Fibroblast of lung (primary cell): Measurements from ENCODE around the gene GPR152. TPM values are rescaled to one million over a fixed set of nuclear protein-coding genes. Genes with fewer than 3 reads are reported as not detected.

Experiments used
- DNase-seq, 2 donors: peaks; one replicate each; pipeline versions ENCODE4 v3.0.0 to v3.0.0-alpha.2; 2010; ENCODE audit warnings: low read depth in 2 of 2
- H2AFZ ChIP-seq: 2 replicates; pipeline ENCODE4 v1.5.1; 2012; ENCODE audit warnings: low read length, control low read depth, inconsistent platforms
- H3K27ac ChIP-seq: 2 replicates; pipeline ENCODE4 v1.5.1; 2011; ENCODE audit warnings: low read length, control low read depth; ENCODE audit not compliant: insufficient read depth
- H3K27me3 ChIP-seq: 2 replicates; pipeline ENCODE4 v1.5.1; 2011; ENCODE audit warnings: mild to moderate bottlenecking, low read length; ENCODE audit not compliant: control insufficient read depth, insufficient read depth
- H3K36me3 ChIP-seq: 2 replicates; pipeline ENCODE4 v1.5.1; 2011; ENCODE audit warnings: low read length; ENCODE audit not compliant: control insufficient read depth, insufficient read depth
- H3K4me1 ChIP-seq: 2 replicates; pipeline ENCODE4 v1.5.1; 2011; ENCODE audit warnings: low read length; ENCODE audit not compliant: control insufficient read depth, insufficient read depth; ENCODE audit errors: extremely low read depth
- H3K4me2 ChIP-seq: 2 replicates; pipeline ENCODE4 v1.5.1; 2011; ENCODE audit warnings: low read length, control low read depth; ENCODE audit not compliant: insufficient read depth; ENCODE audit errors: extremely low read depth
- H3K4me3 ChIP-seq, 4 experiments: fragments of 200-600 bp in 1 of 4; sonication (generic) in 1 of 4; replicated peaks in 1 of 4; 2 replicates each; pipeline ENCODE4 v1.5.1; 2011 to 2016; ENCODE audit warnings: low read length in 4 of 4, low read depth in 3 of 4, mild to moderate bottlenecking in 3 of 4, control low read depth in 2 of 4, inconsistent platforms in 1 of 4, mixed read lengths in 1 of 4; ENCODE audit not compliant: insufficient read depth in 1 of 4; ENCODE audit errors: control extremely low read depth in 1 of 4
- H3K79me2 ChIP-seq: 2 replicates; pipeline ENCODE4 v1.5.1; 2012; ENCODE audit warnings: mild to moderate bottlenecking, low read length, inconsistent platforms; ENCODE audit not compliant: control insufficient read depth, insufficient read depth
- H3K9ac ChIP-seq: 2 replicates; pipeline ENCODE4 v1.5.1; 2011; ENCODE audit warnings: mild to moderate bottlenecking, low read length, control low read depth; ENCODE audit not compliant: insufficient read depth
- H3K9me3 ChIP-seq: 2 replicates; pipeline ENCODE4 v1.5.1; 2012; ENCODE audit warnings: low read depth, low read length; ENCODE audit not compliant: control insufficient read depth, insufficient read depth
- H4K20me1 ChIP-seq: 2 replicates; pipeline ENCODE4 v1.5.1; 2011; ENCODE audit warnings: low read length; ENCODE audit not compliant: control insufficient read depth, insufficient read depth; ENCODE audit errors: extremely low read depth
- EZH2 ChIP-seq: IDR thresholded peaks from 2 replicates; pipeline ENCODE4 v1.5.1; 2012; ENCODE audit warnings: low read length, control low read depth, mild to moderate bottlenecking; ENCODE audit errors: missing control alignments
- polyA plus RNA-seq, 2 donors: library from polyadenylated mRNA; depleted of rRNA in 1 of 2; stranded (reverse) in 1 of 2; unstranded in 1 of 2; fragments of >200 nt; gene quantifications; 2 replicates each; pipeline ENCODE4 v1.2.1, GENCODE V29; 2011 to 2012; ENCODE audit warnings: missing spikeins in 1 of 2
- total RNA-seq: library from RNA; depleted of rRNA; stranded (reverse); fragments of >200 nt; gene quantifications from 2 replicates; pipeline ENCODE4 v1.2.1, GENCODE V29; 2014
- TF ChIP-seq, protein P1 (sequence below), 2 donors: IDR thresholded peaks in 1 of 2; conservative IDR thresholded peaks in 1 of 2; 1 replicate in 1 of 2; 2 replicates in 1 of 2; pipeline ENCODE4 v1.5.1; 2011 to 2012; ENCODE audit warnings: low read length in 2 of 2, control low read depth in 1 of 2, inconsistent platforms in 1 of 2, low read depth in 1 of 2, mild to moderate bottlenecking in 1 of 2

GPR152 gene
- total and polyA plus RNA-seq, 2 donors (not counting 1 experiment from before 2014, with no cell fraction given) = not detected

DNA sequence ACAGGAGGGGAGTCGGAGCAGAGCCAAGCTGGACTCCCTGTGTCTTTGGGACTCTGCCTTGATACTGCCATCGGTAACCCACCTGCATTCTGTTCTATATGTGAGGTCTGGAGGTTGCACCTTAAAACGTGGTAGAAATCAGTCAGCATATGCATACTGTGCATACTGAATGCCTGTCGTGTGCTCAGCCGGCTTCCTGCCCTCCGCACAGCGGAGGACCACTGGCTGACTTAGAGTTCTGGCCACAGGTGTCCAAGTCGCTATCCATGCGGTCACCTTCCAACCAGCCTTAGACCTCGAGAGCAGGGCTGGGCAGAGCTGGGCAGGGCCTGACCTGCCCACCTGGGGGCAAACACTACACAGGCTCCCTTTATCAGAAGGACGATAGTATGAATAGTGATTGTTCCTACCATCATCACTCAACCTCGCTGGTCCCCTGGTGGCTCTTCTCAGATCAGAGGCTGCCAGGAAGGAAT is 44.8 kb downstream of the GPR152 start:
- H4K20me1 ChIP-seq = no peaks in the 10 kb centered on the region
- no peak overlapping the region for H3K4me3 ChIP-seq
- peaks cover 21% of the 10 kb centered on the region for H3K27me3 ChIP-seq
- no peak overlapping the region for H3K9ac ChIP-seq
- DNase-seq = no peak
- no peak overlapping the region for H3K4me2 ChIP-seq
- H3K36me3 ChIP-seq = no peaks in the 10 kb centered on the region
- no peaks in the 10 kb centered on the region for H3K4me1 ChIP-seq
- H3K9me3 ChIP-seq = no peaks in the 10 kb centered on the region
- no peaks in the 10 kb centered on the region for H3K79me2 ChIP-seq
- no peak overlapping the region for H3K27ac ChIP-seq
- H2AFZ ChIP-seq = no peak overlapping the region
- TF ChIP-seq, protein P1, sequence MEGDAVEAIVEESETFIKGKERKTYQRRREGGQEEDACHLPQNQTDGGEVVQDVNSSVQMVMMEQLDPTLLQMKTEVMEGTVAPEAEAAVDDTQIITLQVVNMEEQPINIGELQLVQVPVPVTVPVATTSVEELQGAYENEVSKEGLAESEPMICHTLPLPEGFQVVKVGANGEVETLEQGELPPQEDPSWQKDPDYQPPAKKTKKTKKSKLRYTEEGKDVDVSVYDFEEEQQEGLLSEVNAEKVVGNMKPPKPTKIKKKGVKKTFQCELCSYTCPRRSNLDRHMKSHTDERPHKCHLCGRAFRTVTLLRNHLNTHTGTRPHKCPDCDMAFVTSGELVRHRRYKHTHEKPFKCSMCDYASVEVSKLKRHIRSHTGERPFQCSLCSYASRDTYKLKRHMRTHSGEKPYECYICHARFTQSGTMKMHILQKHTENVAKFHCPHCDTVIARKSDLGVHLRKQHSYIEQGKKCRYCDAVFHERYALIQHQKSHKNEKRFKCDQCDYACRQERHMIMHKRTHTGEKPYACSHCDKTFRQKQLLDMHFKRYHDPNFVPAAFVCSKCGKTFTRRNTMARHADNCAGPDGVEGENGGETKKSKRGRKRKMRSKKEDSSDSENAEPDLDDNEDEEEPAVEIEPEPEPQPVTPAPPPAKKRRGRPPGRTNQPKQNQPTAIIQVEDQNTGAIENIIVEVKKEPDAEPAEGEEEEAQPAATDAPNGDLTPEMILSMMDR (conservative IDR thresholded peaks at IDR 0.05 in 1 of 2, IDR thresholded peaks at IDR 0.05 in 1 of 2; ENCODE audit: low read depth in 1 of 2, low read length in 2 of 2) = no peak
- peak; percentile 77 for TF ChIP-seq EZH2

DNA sequence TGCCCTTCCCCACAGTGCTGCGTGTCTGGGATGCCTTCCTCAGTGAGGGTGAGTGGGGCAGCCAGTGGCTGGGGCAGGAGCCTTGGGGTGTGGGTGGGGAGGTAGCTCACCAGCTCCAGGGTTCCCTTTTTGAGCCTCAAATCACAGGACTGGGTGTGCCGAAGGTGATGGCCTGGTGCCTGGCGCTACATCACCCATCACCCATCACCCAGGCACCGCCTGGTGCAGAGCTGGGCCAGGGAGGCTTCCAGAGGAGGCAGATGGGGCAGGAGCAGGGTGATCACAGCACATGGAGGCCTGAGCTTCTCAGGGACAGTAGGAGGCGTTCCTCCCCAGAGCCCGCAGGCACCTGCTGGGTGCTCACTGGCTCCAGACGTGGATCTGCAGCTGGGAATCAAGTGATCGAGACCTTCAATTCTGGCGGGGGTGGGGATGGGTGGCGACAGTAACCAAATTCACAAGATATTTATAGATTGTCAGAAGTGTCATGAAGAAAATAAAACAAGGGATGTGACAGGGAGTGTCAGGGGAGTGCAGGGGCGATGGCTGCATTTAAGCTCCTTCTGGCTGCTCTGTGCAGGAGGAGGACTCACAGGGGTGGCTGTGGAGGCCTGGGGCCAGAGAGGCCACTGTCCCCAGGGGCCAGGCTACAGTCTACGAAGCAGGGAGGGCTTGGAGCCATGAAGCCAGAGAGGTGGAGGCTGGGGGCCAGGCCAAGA is 45.4 kb downstream of the GPR152 start:
- DNase-seq = no peak
- H3K36me3 ChIP-seq = no peaks in the 10 kb centered on the region
- no peak overlapping the region for H3K4me3 ChIP-seq
- H3K27me3 ChIP-seq = peaks cover 21% of the 10 kb centered on the region
- H2AFZ ChIP-seq = no peak overlapping the region
- H4K20me1 ChIP-seq = no peaks in the 10 kb centered on the region
- H3K9me3 ChIP-seq = no peaks in the 10 kb centered on the region
- no peaks in the 10 kb centered on the region for H3K4me1 ChIP-seq
- no peak overlapping the region for H3K9ac ChIP-seq
- no peaks in the 10 kb centered on the region for H3K79me2 ChIP-seq
- H3K4me2 ChIP-seq = no peak overlapping the region
- H3K27ac ChIP-seq = no peak overlapping the region
- no peak for TF ChIP-seq EZH2
- TF ChIP-seq, protein P1 (conservative IDR thresholded peaks at IDR 0.05 in 1 of 2, IDR thresholded peaks at IDR 0.05 in 1 of 2; ENCODE audit: low read depth in 1 of 2, low read length in 2 of 2) = no peak

DNA sequence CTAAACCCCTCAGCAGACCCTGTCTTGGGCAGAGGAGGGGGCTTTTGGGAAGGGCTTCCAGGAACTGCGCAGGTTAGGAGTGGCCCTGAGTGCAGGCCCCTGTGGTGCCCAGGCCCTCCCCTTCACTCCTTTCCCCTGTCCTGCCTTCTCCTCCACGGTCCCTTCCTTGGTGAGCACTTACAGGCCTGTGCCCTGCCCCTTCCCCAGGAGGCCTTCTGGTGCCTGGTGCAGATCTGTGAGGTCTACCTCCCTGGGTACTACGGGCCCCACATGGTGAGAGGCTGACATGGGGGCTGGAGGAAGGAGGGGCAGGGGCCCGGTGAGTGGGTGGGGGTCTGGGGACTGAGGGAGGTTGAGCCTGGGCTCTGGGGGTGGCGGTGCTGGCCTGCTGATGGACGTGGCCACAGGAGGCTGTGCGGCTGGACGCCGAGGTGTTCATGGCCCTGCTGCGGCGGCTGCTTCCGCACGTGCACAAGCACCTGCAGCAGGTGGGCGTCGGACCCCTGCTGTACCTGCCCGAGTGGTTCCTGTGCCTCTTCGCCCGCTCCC is 46.0 kb downstream of the GPR152 start:
- no peaks in the 10 kb centered on the region for H3K4me1 ChIP-seq
- TF ChIP-seq, protein P1 (conservative IDR thresholded peaks at IDR 0.05 in 1 of 2, IDR thresholded peaks at IDR 0.05 in 1 of 2; ENCODE audit: low read depth in 1 of 2, low read length in 2 of 2) = no peak
- no peak for TF ChIP-seq EZH2
- no peak overlapping the region for H3K27ac ChIP-seq
- no peak overlapping the region for H3K4me2 ChIP-seq
- H3K9ac ChIP-seq = no peak overlapping the region
- H3K9me3 ChIP-seq = no peaks in the 10 kb centered on the region
- no peak overlapping the region for H2AFZ ChIP-seq
- H4K20me1 ChIP-seq = no peaks in the 10 kb centered on the region
- H3K4me3 ChIP-seq = no peak overlapping the region
- peaks cover 16% of the 10 kb centered on the region for H3K27me3 ChIP-seq
- DNase-seq = no peak
- H3K36me3 ChIP-seq = no peaks in the 10 kb centered on the region
- no peaks in the 10 kb centered on the region for H3K79me2 ChIP-seq
